ENCODE results near the gene DGCR8. TPM values are rescaled to one million over a fixed set of nuclear protein-coding genes. Genes with fewer than 3 reads are reported as not detected.

Gene DGCR8
- total and polyA plus RNA-seq, 4 donors = 13.2 to 38.4 (median 26.2) TPM

DNA sequence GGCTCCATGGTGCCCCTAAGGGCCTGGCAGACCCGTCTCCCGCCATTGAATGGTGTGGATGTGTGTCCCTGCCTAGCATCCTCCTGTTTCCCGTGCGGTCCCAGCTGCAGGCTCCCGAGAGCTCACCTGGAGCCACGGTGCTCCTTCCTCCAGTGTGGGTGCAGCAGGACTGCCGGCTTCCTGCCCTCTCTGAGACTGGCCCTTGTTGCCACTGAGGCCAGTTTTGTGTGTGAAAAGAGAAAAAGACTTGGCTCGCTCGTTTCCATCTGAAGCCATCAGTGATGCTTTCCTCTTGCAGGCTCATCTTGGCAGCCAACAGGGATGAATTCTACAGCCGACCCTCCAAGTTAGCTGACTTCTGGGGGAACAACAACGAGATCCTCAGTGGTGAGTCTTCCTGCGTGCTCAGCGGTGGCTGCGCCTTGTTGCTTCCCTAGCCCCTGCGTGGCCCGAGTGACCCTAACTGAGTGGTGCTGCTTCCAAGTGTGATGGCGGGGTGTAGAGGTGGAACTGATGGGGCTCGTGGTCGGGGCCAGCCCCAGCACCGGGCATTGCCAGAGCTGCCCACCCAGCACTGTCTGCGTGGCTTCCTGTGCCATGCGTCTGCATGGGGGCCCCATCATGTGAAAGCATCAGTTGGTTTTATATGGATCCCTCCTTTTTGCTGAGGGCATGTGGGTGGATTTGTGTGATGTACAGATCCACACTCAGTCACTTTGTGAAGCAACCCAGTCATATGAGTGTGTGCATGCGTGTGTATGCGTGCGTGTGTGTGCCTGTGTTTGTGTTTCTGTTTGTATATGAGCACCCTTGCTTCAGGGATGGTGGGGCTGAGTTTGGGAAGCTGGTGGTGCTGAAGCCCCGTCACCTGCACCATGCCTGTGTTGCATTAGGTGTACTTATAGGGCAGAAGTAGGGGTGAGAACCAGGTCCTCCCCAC is 36.7 kb upstream of the DGCR8 start:
- peaks cover 0 to 44% (median 3%) of the 10 kb centered on the region in 4 donors for H3K36me3 ChIP-seq (ENCODE audit: control insufficient read depth in 4 of 4, insufficient read depth in 4 of 4, low read length in 4 of 4)
- no peak for ATAC-seq (ENCODE audit: insufficient read depth, low FRiP score)
- TF ChIP-seq, protein P1, sequence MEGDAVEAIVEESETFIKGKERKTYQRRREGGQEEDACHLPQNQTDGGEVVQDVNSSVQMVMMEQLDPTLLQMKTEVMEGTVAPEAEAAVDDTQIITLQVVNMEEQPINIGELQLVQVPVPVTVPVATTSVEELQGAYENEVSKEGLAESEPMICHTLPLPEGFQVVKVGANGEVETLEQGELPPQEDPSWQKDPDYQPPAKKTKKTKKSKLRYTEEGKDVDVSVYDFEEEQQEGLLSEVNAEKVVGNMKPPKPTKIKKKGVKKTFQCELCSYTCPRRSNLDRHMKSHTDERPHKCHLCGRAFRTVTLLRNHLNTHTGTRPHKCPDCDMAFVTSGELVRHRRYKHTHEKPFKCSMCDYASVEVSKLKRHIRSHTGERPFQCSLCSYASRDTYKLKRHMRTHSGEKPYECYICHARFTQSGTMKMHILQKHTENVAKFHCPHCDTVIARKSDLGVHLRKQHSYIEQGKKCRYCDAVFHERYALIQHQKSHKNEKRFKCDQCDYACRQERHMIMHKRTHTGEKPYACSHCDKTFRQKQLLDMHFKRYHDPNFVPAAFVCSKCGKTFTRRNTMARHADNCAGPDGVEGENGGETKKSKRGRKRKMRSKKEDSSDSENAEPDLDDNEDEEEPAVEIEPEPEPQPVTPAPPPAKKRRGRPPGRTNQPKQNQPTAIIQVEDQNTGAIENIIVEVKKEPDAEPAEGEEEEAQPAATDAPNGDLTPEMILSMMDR (IDR thresholded peaks at IDR 0.05; ENCODE audit: control extremely low read depth, extremely low read depth) = no peak

DNA sequence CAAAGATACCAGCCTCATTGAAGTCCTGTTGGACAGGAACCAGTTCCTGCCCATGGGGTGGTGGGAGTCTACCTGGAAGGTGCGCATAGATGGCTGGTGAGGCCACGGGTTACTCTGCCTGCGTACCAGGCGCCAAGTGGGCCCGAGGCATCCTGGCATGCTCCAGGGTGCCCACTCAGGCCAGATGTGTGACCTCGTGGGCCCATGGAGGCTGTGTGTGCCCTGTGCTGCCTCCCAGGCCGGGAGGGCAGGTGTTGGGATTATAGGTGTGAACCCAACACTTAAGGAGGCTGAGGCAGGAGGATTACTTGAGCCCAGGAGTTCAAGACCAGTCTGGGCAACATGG is 36.1 kb upstream of the DGCR8 start:
- WGBS, 2 donors = 96 to 97% methylated on average over 7 of the region's 7 CpGs

More for the DNA sequence above, 36.7 kb upstream of the DGCR8 start:
- 92 to 94% methylated on average over 26 of the region's 26 CpGs for WGBS, 2 donors
- Histone ChIP-seq H3K9me3 (ENCODE audit: control insufficient read depth in 4 of 4, insufficient read depth in 3 of 4, low read length in 3 of 4) (no peaks in the 10 kb centered on the region), H3K9ac (ENCODE audit: insufficient read depth in 1 of 2, low read length in 2 of 2) (no peak overlapping the region), H3K4me1 (ENCODE audit: control insufficient read depth in 5 of 5, insufficient read depth in 5 of 5, low read length in 5 of 5) (no peaks in the 10 kb centered on the region), H3K27ac (ENCODE audit: low read depth in 1 of 2, low read length in 1 of 2) (no peak overlapping the region), H3K27me3 (ENCODE audit: control insufficient read depth in 3 of 3, insufficient read depth in 3 of 3, low read length in 2 of 3) (no peaks in the 10 kb centered on the region), H3K4me3 (no peak overlapping the region)
- DNase-seq = no peak

GRCh38 chr22:20044495-20045151 is 35.4 kb upstream of the DGCR8 start:
- TF ChIP-seq, protein P1 (IDR thresholded peaks at IDR 0.05; ENCODE audit: control extremely low read depth, extremely low read depth) = no peak
- Histone ChIP-seq H3K27ac (ENCODE audit: low read depth in 1 of 2, low read length in 1 of 2) (no peak overlapping the region), H3K9me3 (ENCODE audit: control insufficient read depth in 4 of 4, insufficient read depth in 3 of 4, low read length in 3 of 4) (no peaks in the 10 kb centered on the region), H3K36me3 (ENCODE audit: control insufficient read depth in 4 of 4, insufficient read depth in 4 of 4, low read length in 4 of 4) (peaks cover 0 to 39% (median 3%) of the 10 kb centered on the region in 4 donors), H3K4me3 (no peak overlapping the region), H3K9ac (ENCODE audit: insufficient read depth in 1 of 2, low read length in 2 of 2) (no peak overlapping the region), H3K27me3 (ENCODE audit: control insufficient read depth in 3 of 3, insufficient read depth in 3 of 3, low read length in 2 of 3) (no peaks in the 10 kb centered on the region), H3K4me1 (ENCODE audit: control insufficient read depth in 5 of 5, insufficient read depth in 5 of 5, low read length in 5 of 5) (no peaks in the 10 kb centered on the region)
- ATAC-seq (ENCODE audit: insufficient read depth, low FRiP score) (no peak), DNase-seq (no peak)
- 91 to 96% methylated on average over 10 of the region's 10 CpGs for WGBS, 2 donors

More for the DNA sequence above, 36.1 kb upstream of the DGCR8 start:
- DNase-seq = no peak
- TF ChIP-seq, protein P1 (IDR thresholded peaks at IDR 0.05; ENCODE audit: control extremely low read depth, extremely low read depth) = no peak
- ATAC-seq (ENCODE audit: insufficient read depth, low FRiP score) = no peak
- Histone ChIP-seq H3K36me3 (ENCODE audit: control insufficient read depth in 4 of 4, insufficient read depth in 4 of 4, low read length in 4 of 4) (peaks cover 0 to 40% (median 3%) of the 10 kb centered on the region in 4 donors), H3K9ac (ENCODE audit: insufficient read depth in 1 of 2, low read length in 2 of 2) (no peak overlapping the region), H3K27me3 (ENCODE audit: control insufficient read depth in 3 of 3, insufficient read depth in 3 of 3, low read length in 2 of 3) (no peaks in the 10 kb centered on the region), H3K9me3 (ENCODE audit: control insufficient read depth in 4 of 4, insufficient read depth in 3 of 4, low read length in 3 of 4) (no peaks in the 10 kb centered on the region), H3K27ac (ENCODE audit: low read depth in 1 of 2, low read length in 1 of 2) (no peak overlapping the region), H3K4me3 (no peak overlapping the region), H3K4me1 (ENCODE audit: control insufficient read depth in 5 of 5, insufficient read depth in 5 of 5, low read length in 5 of 5) (no peaks in the 10 kb centered on the region)

Data from lung (tissue), 12 donors.